22Rv1 (cell line): ENCODE results near the gene PGGT1B.

Source experiments
- CTCF ChIP-seq: fragments of 450-650 bp; IDR thresholded peaks from 2 replicates; pipeline ENCODE4 v1.5.1; 2017; ENCODE audit warnings: mild to moderate bottlenecking
- ZFX ChIP-seq: fragments of 450-650 bp; IDR thresholded peaks from 2 replicates; pipeline ENCODE4 v1.6.1; 2017; ENCODE audit warnings: antibody characterized with exemption, borderline replicate concordance

GRCh38 chr5:115194676-115195075, 68.0 kb downstream of the PGGT1B start:
- TF ChIP-seq CTCF = no peak
- no peak for TF ChIP-seq ZFX
